Lower lobe of right lung (tissue), 2 donors: ENCODE measurements around the gene CIAO2A. TPM values are rescaled to one million over a fixed set of nuclear protein-coding genes. Genes with fewer than 3 reads are reported as not detected.

Experiments
- ATAC-seq, 2 donors: fragments of 200-7000 bp; cut with Tn5 transposase; one replicate each; pipeline ENCODE4 v1.9.1; 2020 to 2022; ENCODE audit warnings: mild to moderate bottlenecking in 2 of 2, moderate library complexity in 2 of 2
- DNase-seq: peaks from one replicate; pipeline ENCODE4 v3.0.0-alpha.2; 2020
- H3K27ac ChIP-seq: fragments of 200-600 bp; one replicate; pipeline ENCODE4 v1.8.0; 2022
- H3K27me3 ChIP-seq: fragments of 200-600 bp; one replicate; pipeline ENCODE4 v1.8.0; 2022; ENCODE audit warnings: low read depth
- H3K36me3 ChIP-seq: fragments of 200-600 bp; one replicate; pipeline ENCODE4 v1.8.0; 2022; ENCODE audit warnings: mild to moderate bottlenecking
- H3K4me1 ChIP-seq: fragments of 200-600 bp; one replicate; pipeline ENCODE4 v1.8.0; 2022
- H3K4me3 ChIP-seq: fragments of 200-600 bp; one replicate; pipeline ENCODE4 v1.8.0; 2022; ENCODE audit warnings: mild to moderate bottlenecking
- H3K9me3 ChIP-seq: fragments of 200-600 bp; one replicate; pipeline ENCODE4 v1.8.0; 2022
- CTCF ChIP-seq: fragments of 200-600 bp; IDR thresholded peaks from one replicate; pipeline ENCODE4 v1.8.0; 2022; ENCODE audit warnings: antibody characterized with exemption, mild to moderate bottlenecking
- intact Hi-C: fragments of 100-400 bp; cut with DNase I; formaldehyde crosslinking; loops from one replicate; pipeline ENCODE4 v1.11.0; 2022
- long read RNA-seq: library from polyadenylated mRNA; unstranded; transcript quantifications from one replicate; pipeline ENCODE4 v2.0.0, GENCODE V29; 2021
- total RNA-seq: library from RNA; stranded (reverse); fragmentation: NEBNext Ultra II Directional; extraction: Animal tissue kit (Norgen Biotek cat#: 25700); gene quantifications from one replicate; pipeline ENCODE4 v1.2.1, GENCODE V29; 2021
- donor health status: DM: no; HTN: yes; CAD: no; lungs with severe emphysema.

CIAO2A gene
- 56.3 TPM for total RNA-seq
- long read RNA-seq, transcript CIAO2A-201 (5 exons, 1,105 nt): major isoform, 59 of 66 reads
- long read RNA-seq, partial matches to known transcripts: 0 of 66 reads
- long read RNA-seq, other reads (novel, unspliced or antisense): 4 of 66 reads

GRCh38 chr15:64093627-64094417 is at the start of gene CIAO2A:
Gene CIAO2A (minus strand): TSS chr15:64093838. CDS start chr15:64093768, 70 bp downstream.
- H3K4me3 ChIP-seq: peak within 1 kb of the TSS; percentile 75
- TF ChIP-seq CTCF: no peak
- DNase-seq: peak; percentile 96
- peak within 1 kb of the TSS; percentile 93 for H3K27ac ChIP-seq
- H3K4me1 ChIP-seq: peaks cover 68% of the 10 kb centered on the region
- ATAC-seq: peak; percentile 90 to 93
- peaks cover 10% of the 10 kb centered on the region for H3K36me3 ChIP-seq
- H3K9me3 ChIP-seq: no peaks in the 10 kb centered on the region
- no peaks in the 10 kb centered on the region for H3K27me3 ChIP-seq
- intact Hi-C loops: no loop called here

DNA sequence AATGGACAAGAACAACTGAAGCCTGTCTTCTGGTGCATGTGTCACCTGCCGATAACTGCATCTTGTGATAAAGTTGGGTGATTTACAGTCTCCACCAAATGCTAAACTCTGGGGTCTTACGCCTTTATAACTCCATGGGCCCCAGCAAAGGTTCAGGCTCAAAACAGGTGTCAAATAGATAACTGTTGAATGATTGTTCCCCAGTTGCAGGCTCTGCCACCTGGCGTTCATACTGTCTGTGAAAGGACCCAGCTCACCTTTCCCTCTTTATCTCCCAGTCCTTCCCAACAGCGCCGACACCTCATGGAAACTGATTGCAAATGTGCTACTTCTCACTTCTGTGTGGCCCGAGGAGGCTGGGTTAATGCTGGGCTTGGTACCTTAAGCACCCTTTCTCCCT is 49.6 kb upstream of the CIAO2A start:
- Histone ChIP-seq H3K36me3 (peaks cover 64% of the 10 kb centered on the region), H3K4me3 (no peak overlapping the region), H3K27ac (no peak overlapping the region), H3K9me3 (no peaks in the 10 kb centered on the region), H3K27me3 (no peaks in the 10 kb centered on the region), H3K4me1 (no peaks in the 10 kb centered on the region)
- DNase-seq: no peak
- ATAC-seq: no peak
- intact Hi-C loops: no loop called here
- no peak for TF ChIP-seq CTCF

- no peaks in the 10 kb centered on the region for H3K4me1 ChIP-seq
- ATAC-seq: no peak
- no peak for TF ChIP-seq CTCF
- intact Hi-C loops: no loop called here
- H3K9me3 ChIP-seq: no peaks in the 10 kb centered on the region
- H3K36me3 ChIP-seq: peaks cover 78% of the 10 kb centered on the region
- H3K27me3 ChIP-seq: no peaks in the 10 kb centered on the region
- no peak overlapping the region for H3K27ac ChIP-seq
- DNase-seq: no peak
- H3K4me3 ChIP-seq: no peak overlapping the region
These were observed 48.3 kb upstream of the CIAO2A start for GRCh38 chr15:64141798-64142512.

- no peak for DNase-seq
- no peak for TF ChIP-seq CTCF
These were observed 44.8 kb upstream of the CIAO2A start for GRCh38 chr15:64138331-64138941.

GRCh38 chr15:64137226-64137833 is 43.7 kb upstream of the CIAO2A start:
- Histone ChIP-seq H3K36me3 (peaks cover 85% of the 10 kb centered on the region), H3K27me3 (no peaks in the 10 kb centered on the region), H3K9me3 (no peaks in the 10 kb centered on the region), H3K4me3 (no peak overlapping the region), H3K27ac (no peak overlapping the region), H3K4me1 (peaks cover 20% of the 10 kb centered on the region)
- ATAC-seq (no peak), DNase-seq (no peak)
- TF ChIP-seq CTCF: no peak
- intact Hi-C loops: no loop called here

More at GRCh38 chr15:64138331-64138941, 44.8 kb upstream of the CIAO2A start:
- no peaks in the 10 kb centered on the region for H3K27me3 ChIP-seq
- H3K4me3 ChIP-seq: no peak overlapping the region
- no peak overlapping the region for H3K27ac ChIP-seq
- no peaks in the 10 kb centered on the region for H3K9me3 ChIP-seq
- ATAC-seq: no peak
- intact Hi-C loops: no loop called here
- H3K36me3 ChIP-seq: peaks cover 85% of the 10 kb centered on the region
- peaks cover 12% of the 10 kb centered on the region for H3K4me1 ChIP-seq
